Neuronal stem cell (in vitro differentiated cells): Measurements from ENCODE around the gene ABO.
"Not testable (repeated sequence)": the region's sequence is repeated elsewhere in the genome, so short reads cannot be mapped to it uniquely, and the experiment has no call there.

ENCODE experiments used
- DNase-seq: peaks from one replicate; pipeline ENCODE4 v3.0.0-alpha.2; 2013; ENCODE audit warnings: low spot score
- H2AFZ ChIP-seq: one replicate; pipeline ENCODE4 v1.6.1; 2013; ENCODE audit warnings: mild to moderate bottlenecking, low read length, inconsistent platforms
- H2AK5ac ChIP-seq: 2 replicates; pipeline ENCODE4 v1.6.1; 2013; ENCODE audit warnings: low read depth, mild to moderate bottlenecking, inconsistent platforms, low read length, moderate library complexity, mixed read lengths
- H2BK120ac ChIP-seq: 2 replicates; pipeline ENCODE4 v1.6.1; 2013; ENCODE audit warnings: low read depth, mild to moderate bottlenecking, inconsistent platforms, low read length, moderate library complexity, mixed read lengths
- H2BK12ac ChIP-seq: one replicate; pipeline ENCODE4 v1.6.1; 2013; ENCODE audit warnings: low read length, inconsistent platforms
- H2BK15ac ChIP-seq: 2 replicates; pipeline ENCODE4 v1.6.1; 2013; ENCODE audit warnings: mild to moderate bottlenecking, low read length, inconsistent platforms, mixed read lengths
- H2BK5ac ChIP-seq: one replicate; pipeline ENCODE4 v1.6.1; 2013; ENCODE audit warnings: inconsistent platforms, mild to moderate bottlenecking, low read length, moderate library complexity
- H3K14ac ChIP-seq: one replicate; pipeline ENCODE4 v1.6.1; 2013; ENCODE audit warnings: low read length, inconsistent platforms
- H3K18ac ChIP-seq: 2 replicates; pipeline ENCODE4 v1.6.1; 2013; ENCODE audit warnings: low read length, inconsistent platforms
- H3K23ac ChIP-seq: 2 replicates; pipeline ENCODE4 v1.6.1; 2013; ENCODE audit warnings: low read depth, mild to moderate bottlenecking, mixed read lengths, low read length, inconsistent platforms; ENCODE audit not compliant: poor library complexity
- H3K27ac ChIP-seq: replicated peaks from 3 replicates; pipeline ENCODE4 v1.5.1; 2013; ENCODE audit warnings: low read length, inconsistent platforms
- H3K27me3 ChIP-seq, 3 experiments: 2 replicates each; pipeline ENCODE4 v1.6.1; 2013; ENCODE audit warnings: low read length in 3 of 3, mild to moderate bottlenecking in 2 of 3, inconsistent platforms in 1 of 3, low read depth in 1 of 3, mixed read lengths in 1 of 3, moderate library complexity in 1 of 3; ENCODE audit not compliant: control insufficient read depth in 3 of 3, insufficient read depth in 3 of 3
- H3K36me3 ChIP-seq, 2 donors: replicated peaks in 1 of 2; 2 replicates each; pipeline ENCODE4 v1.6.1; 2013; ENCODE audit warnings: low read length in 2 of 2; ENCODE audit not compliant: control insufficient read depth in 2 of 2, insufficient read depth in 2 of 2
- H3K4ac ChIP-seq: 2 replicates; pipeline ENCODE4 v1.6.1; 2013; ENCODE audit warnings: inconsistent platforms, mild to moderate bottlenecking, low read length, moderate library complexity
- H3K4me1 ChIP-seq, 2 donors: 1 replicate in 1 of 2; 2 replicates in 1 of 2; pipeline ENCODE4 v1.6.1; 2013; ENCODE audit warnings: low read length in 2 of 2, low read depth in 1 of 2; ENCODE audit not compliant: control insufficient read depth in 2 of 2, insufficient read depth in 1 of 2
- H3K4me2 ChIP-seq: one replicate; pipeline ENCODE4 v1.6.1; 2013; ENCODE audit warnings: mild to moderate bottlenecking, low read length, inconsistent platforms; ENCODE audit not compliant: insufficient read depth, poor library complexity, severe bottlenecking
- H3K4me3 ChIP-seq, 2 donors: 2 replicates each; pipeline ENCODE4 v1.5.1; 2013; ENCODE audit warnings: low read length in 2 of 2, mild to moderate bottlenecking in 2 of 2, inconsistent platforms in 1 of 2, moderate library complexity in 1 of 2
- H3K79me1 ChIP-seq: one replicate; pipeline ENCODE4 v1.6.1; 2013; ENCODE audit warnings: low read depth, mild to moderate bottlenecking, inconsistent platforms, low read length, moderate library complexity
- H3K9ac ChIP-seq: one replicate; pipeline ENCODE4 v1.6.1; 2013; ENCODE audit warnings: mild to moderate bottlenecking, low read depth, low read length, inconsistent platforms; ENCODE audit not compliant: poor library complexity
- H3K9me3 ChIP-seq, 2 donors: replicated peaks in 1 of 2; 2 replicates each; pipeline versions ENCODE3 to v1.6.1; 2013; ENCODE audit warnings: low read length in 2 of 2, mild to moderate bottlenecking in 2 of 2, inconsistent platforms in 1 of 2, low read depth in 1 of 2, mixed read lengths in 1 of 2, moderate library complexity in 1 of 2; ENCODE audit not compliant: control insufficient read depth in 2 of 2, insufficient read depth in 1 of 2
- H4K8ac ChIP-seq: one replicate; pipeline ENCODE4 v1.6.1; 2013; ENCODE audit warnings: low read depth, mild to moderate bottlenecking, inconsistent platforms, low read length, moderate library complexity
- H4K91ac ChIP-seq: one replicate; pipeline ENCODE4 v1.6.1; 2013; ENCODE audit warnings: low read length, low read depth, mild to moderate bottlenecking, inconsistent platforms; ENCODE audit not compliant: poor library complexity
- WGBS, 2 donors: extraction: QIAGEN DNeasy Blood & Tissue Kit; methylation state at CpG; one replicate each; pipeline ENCODE4 v1.1.7; 2013; ENCODE audit warnings: missing lambda C conversion rate in 2 of 2, mixed read lengths in 1 of 2; ENCODE audit not compliant: insufficient read length in 2 of 2, insufficient replicate concordance in 1 of 2; ENCODE audit errors: extremely low coverage in 2 of 2; 5-methylcytosine and 5-hydroxymethylcytosine counted together

The ABO gene

DNA sequence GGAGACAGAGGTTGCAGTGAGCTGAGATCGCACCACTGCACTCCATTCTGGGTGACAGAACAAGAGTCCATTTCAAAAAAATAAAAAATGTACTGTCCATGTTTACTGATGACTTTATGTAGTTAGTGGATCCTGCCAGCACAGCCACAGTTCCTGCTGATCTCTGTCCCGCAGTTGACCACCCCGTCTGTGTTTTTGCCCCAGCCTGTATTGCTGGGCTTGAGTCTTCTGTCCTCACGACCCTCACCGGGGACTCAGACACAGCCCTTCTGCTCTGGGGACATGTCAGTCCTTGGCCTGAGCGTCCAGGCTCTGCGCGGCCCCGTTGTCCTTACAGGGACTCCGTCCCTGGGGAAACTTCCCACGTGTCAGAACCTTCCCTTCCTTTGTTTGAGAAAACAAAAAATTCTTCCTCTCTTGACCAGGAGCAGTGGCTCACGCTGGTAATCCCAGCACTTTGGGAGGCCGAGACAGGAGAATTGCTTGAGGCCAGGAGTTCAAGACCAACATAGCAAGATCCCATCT lies 46.5 kb upstream of the ABO start:
- Histone ChIP-seq H3K4me3 (no peak overlapping the region), H2AK5ac (no peak overlapping the region), H3K4me2 (no peak overlapping the region), H3K14ac (no peak overlapping the region), H3K27ac (no peak overlapping the region), H3K79me1 (no peaks in the 10 kb centered on the region), H4K91ac (no peak overlapping the region), H3K18ac (no peak overlapping the region), H2BK15ac (no peak overlapping the region), H3K27me3 (no peaks in the 10 kb centered on the region), H4K8ac (no peak overlapping the region), H3K9me3 (peaks cover 6 to 8% of the 10 kb centered on the region in 2 donors), H3K36me3 (no peaks in the 10 kb centered on the region), H2BK12ac (no peak overlapping the region), H3K23ac (peak overlapping the region; percentile 25), H3K4ac (no peak overlapping the region), H2BK120ac (no peak overlapping the region), H2AFZ (no peak overlapping the region), H3K9ac (no peak overlapping the region), H3K4me1 (no peaks in the 10 kb centered on the region), H2BK5ac (no peak overlapping the region)
- no peak for DNase-seq
- WGBS, 2 donors = no CpG with 5 or more reads among the region's 13 CpGs

GRCh38 chr9:133320421-133320881 lies 45.5 kb upstream of the ABO start:
- Histone ChIP-seq H2BK12ac (no peak overlapping the region), H3K79me1 (no peaks in the 10 kb centered on the region), H3K27me3 (no peaks in the 10 kb centered on the region), H3K4me2 (no peak overlapping the region), H4K91ac (no peak overlapping the region), H3K9ac (no peak overlapping the region), H3K9me3 (peaks cover 6 to 8% of the 10 kb centered on the region in 2 donors), H2BK15ac (no peak overlapping the region), H2AK5ac (no peak overlapping the region), H4K8ac (no peak overlapping the region), H3K4ac (no peak overlapping the region), H2BK120ac (no peak overlapping the region), H3K14ac (no peak overlapping the region), H2AFZ (no peak overlapping the region), H3K18ac (no peak overlapping the region), H3K4me3 (no peak overlapping the region), H3K4me1 (no peaks in the 10 kb centered on the region), H2BK5ac (no peak overlapping the region), H3K23ac (no peak overlapping the region), H3K36me3 (no peaks in the 10 kb centered on the region), H3K27ac (no peak overlapping the region)
- no peak for DNase-seq
- no CpG with 5 or more reads among the region's 13 CpGs for WGBS, 2 donors

DNA sequence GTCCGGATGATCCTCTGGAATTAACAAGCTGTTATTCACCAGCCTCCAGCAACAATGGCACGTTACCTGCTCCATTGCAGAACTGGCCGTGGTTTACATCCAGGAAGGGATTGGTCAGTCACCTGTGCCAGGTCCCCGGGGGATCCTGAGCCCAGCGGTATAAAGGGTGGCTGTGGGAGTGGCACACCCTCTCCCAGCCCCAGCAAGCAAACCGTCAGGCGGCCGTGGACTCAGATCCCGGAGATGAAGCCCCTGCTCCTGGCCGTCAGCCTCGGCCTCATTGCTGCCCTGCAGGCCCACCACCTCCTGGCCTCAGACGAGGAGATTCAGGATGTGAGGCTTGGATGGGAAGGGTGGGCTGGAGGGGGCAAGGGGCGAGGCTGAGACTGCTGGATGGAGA lies 42.5 kb upstream of the ABO start:
- H2AK5ac ChIP-seq, H3K9ac ChIP-seq, H3K14ac ChIP-seq, H3K36me3 ChIP-seq, H4K91ac ChIP-seq, H3K4me1 ChIP-seq, H2BK5ac ChIP-seq, H3K79me1 ChIP-seq, H3K9me3 ChIP-seq, H2BK12ac ChIP-seq, H3K4me2 ChIP-seq, H2AFZ ChIP-seq, H3K4me3 ChIP-seq, H3K23ac ChIP-seq, H3K18ac ChIP-seq, H3K27me3 ChIP-seq, H3K4ac ChIP-seq, H4K8ac ChIP-seq, H3K27ac ChIP-seq, H2BK120ac ChIP-seq, DNase-seq, H2BK15ac ChIP-seq: not testable (repeated sequence)
- no CpG with 5 or more reads among the region's 13 CpGs for WGBS, 2 donors

GRCh38 chr9:133315997-133316396 lies 41.0 kb upstream of the ABO start:
- Histone ChIP-seq H3K4me2 (no peak overlapping the region), H2AK5ac (no peak overlapping the region), H3K36me3 (no peaks in the 10 kb centered on the region), H3K4ac (no peak overlapping the region), H2BK5ac (no peak overlapping the region), H3K18ac (no peak overlapping the region), H3K4me1 (no peaks in the 10 kb centered on the region), H3K23ac (no peak overlapping the region), H2BK15ac (no peak overlapping the region), H3K9ac (no peak overlapping the region), H2AFZ (no peak overlapping the region), H3K27me3 (no peaks in the 10 kb centered on the region), H4K8ac (no peak overlapping the region), H3K14ac (no peak overlapping the region), H3K27ac (no peak overlapping the region), H4K91ac (no peak overlapping the region), H2BK12ac (no peak overlapping the region), H3K4me3 (no peak overlapping the region), H3K9me3 (no peaks in the 10 kb centered on the region), H3K79me1 (no peaks in the 10 kb centered on the region), H2BK120ac (no peak overlapping the region)
- DNase-seq = no peak
- WGBS, 2 donors = no CpG with 5 or more reads among the region's 2 CpGs
